Peyer's patch (tissue), 4 donors: ENCODE results near the gene TK2.

Source experiments
- POLR2A ChIP-seq, 2 donors: fragments of 450-650 bp; IDR thresholded peaks; one replicate each; pipeline ENCODE4 v1.5.1; 2017; ENCODE audit warnings: antibody characterized with exemption in 2 of 2, mild to moderate bottlenecking in 2 of 2, moderate library complexity in 2 of 2
- TF ChIP-seq, protein P1 (sequence below), 6 experiments: fragments of 450-650 bp in 4 of 6; fragments of 200-600 bp in 2 of 6; sonication (generic) in 1 of 6; IDR thresholded peaks; one replicate each; pipeline ENCODE4 v1.5.1; 2017 to 2019; ENCODE audit warnings: antibody characterized with exemption in 6 of 6, mild to moderate bottlenecking in 3 of 6, moderate library complexity in 1 of 6

DNA sequence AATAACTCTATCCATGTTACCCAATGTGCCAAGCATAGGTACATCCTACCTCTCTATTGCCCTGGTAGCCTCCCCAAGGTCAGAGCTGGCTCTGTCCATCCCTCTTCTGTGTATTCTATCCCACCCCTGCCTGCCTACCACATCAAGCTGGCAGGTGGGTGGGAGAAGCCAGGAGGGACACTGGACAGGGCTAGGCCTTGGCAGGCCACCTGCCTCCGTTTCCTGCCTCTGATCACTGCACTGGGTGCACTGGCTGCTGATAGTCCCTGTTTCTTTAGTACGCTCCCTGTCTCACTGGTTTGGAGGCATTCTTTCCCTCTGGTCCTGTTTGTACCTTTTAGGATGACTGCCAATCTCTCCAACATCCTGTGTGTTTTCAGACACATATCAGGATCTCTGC lies 12.7 kb downstream of the TK2 start:
- TF ChIP-seq, protein P1, sequence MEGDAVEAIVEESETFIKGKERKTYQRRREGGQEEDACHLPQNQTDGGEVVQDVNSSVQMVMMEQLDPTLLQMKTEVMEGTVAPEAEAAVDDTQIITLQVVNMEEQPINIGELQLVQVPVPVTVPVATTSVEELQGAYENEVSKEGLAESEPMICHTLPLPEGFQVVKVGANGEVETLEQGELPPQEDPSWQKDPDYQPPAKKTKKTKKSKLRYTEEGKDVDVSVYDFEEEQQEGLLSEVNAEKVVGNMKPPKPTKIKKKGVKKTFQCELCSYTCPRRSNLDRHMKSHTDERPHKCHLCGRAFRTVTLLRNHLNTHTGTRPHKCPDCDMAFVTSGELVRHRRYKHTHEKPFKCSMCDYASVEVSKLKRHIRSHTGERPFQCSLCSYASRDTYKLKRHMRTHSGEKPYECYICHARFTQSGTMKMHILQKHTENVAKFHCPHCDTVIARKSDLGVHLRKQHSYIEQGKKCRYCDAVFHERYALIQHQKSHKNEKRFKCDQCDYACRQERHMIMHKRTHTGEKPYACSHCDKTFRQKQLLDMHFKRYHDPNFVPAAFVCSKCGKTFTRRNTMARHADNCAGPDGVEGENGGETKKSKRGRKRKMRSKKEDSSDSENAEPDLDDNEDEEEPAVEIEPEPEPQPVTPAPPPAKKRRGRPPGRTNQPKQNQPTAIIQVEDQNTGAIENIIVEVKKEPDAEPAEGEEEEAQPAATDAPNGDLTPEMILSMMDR (IDR thresholded peaks at IDR 0.05), result no peak
- TF ChIP-seq POLR2A (IDR thresholded peaks at IDR 0.05), result no peak
